Effector CD4-positive, alpha-beta T cell (primary cell): Measurements from ENCODE around the gene TMEM9.

Experiments
- DNase-seq: peaks from one replicate; pipeline ENCODE4 v3.0.0-alpha.2; 2020

Gene TMEM9

GRCh38 chr1:201100169-201100930 is 53.9 kb downstream of the TMEM9 start:
- no peak for DNase-seq

GRCh38 chr1:201098992-201099677 is 55.1 kb downstream of the TMEM9 start:
- no peak for DNase-seq

DNA sequence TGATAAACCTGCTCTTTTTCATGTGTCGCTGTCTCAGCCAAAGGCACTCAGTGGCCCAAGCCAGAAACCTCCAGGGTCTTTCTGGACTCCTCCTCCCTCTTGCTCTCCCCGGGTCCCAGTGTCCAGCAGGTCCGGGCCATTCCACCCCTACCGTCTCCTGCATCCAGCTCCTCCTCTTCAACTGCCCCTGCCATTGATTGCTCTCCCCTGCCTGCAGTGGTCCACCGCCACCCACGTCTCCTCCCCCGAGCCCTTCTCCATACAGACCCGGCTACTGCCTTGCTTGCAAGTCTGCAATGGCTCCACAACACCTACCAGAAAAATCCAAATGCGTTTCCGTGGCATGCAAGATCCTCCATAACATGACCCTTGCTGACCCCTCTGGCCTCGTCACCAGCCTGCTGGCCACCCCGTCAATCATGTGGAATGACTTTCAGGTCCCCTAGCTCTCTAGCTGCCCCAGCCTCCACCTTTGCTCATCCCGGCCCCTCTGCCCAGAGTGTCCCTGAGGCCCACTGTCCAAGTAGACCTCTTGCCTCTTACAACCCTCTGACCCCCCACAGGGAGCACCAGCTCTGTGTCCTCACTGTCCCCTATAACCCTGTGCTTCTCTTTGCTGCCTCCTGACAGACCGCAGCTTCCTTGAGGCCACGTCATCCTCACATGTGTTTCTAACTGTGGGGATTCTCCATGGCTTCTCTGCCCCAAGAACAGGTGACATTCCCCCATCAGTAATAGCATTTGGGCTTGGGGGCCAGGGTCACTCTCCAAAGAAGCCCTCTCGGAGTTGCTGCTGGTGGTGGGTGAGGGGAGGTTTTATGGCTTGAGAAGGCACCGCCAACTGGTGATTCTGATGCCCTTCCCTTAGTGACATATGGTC is 57.1 kb downstream of the TMEM9 start:
- no peak for DNase-seq

- no peak for DNase-seq
Measured at GRCh38 chr1:201096041-201096461, 58.2 kb downstream of the TMEM9 start.

GRCh38 chr1:201095581-201095980 is 58.7 kb downstream of the TMEM9 start:
- no peak for DNase-seq

GRCh38 chr1:201094832-201095231 is 59.4 kb downstream of the TMEM9 start:
- no peak for DNase-seq

GRCh38 chr1:201093962-201094361 is 60.3 kb downstream of the TMEM9 start:
- no peak for DNase-seq

GRCh38 chr1:201093561-201093960 is 60.7 kb downstream of the TMEM9 start:
- no peak for DNase-seq

- DNase-seq: no peak
Measured at GRCh38 chr1:201092738-201093137, 61.5 kb downstream of the TMEM9 start.

DNA sequence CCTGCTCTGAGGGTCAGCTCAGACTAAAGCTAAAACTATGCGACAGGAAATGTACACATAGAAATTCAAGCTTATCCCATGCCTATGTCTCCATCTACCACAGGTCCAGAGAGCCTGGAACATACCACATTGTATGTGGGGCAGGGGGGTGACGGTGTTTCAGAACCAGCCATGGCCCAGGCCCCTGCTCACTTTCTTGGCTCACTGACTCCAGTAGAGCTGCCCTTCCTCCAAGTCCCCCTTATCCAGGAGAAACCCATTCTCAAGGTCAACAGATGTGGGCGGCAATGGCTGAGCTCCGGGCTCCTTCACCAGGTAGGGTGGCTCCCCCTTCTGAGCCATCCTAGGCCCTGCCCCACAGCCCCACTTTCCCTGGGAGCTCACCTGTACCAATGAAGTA is 63.0 kb downstream of the TMEM9 start:
- DNase-seq: no peak

DNA sequence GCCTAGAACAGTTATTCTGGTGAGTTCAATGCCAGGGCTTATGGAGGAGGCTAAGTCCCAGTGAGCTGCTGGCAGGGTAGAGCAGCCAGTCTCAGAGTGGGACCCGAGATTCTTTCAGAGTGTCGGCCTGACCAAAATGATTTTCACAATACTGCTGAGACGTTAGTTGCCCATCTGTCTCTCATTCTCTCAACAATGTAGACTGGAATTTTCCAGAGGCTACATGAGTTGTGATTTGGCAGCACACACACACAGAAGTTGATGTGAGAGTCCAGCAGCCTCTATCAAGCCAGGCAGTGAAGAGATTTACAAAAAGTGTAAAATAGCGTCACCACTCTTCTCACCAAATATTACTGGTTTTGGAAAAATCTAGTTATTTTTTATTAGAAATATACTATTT is 63.7 kb downstream of the TMEM9 start:
- DNase-seq: no peak

- DNase-seq: no peak
Measured at GRCh38 chr1:201089596-201089995, 64.7 kb downstream of the TMEM9 start.

DNA sequence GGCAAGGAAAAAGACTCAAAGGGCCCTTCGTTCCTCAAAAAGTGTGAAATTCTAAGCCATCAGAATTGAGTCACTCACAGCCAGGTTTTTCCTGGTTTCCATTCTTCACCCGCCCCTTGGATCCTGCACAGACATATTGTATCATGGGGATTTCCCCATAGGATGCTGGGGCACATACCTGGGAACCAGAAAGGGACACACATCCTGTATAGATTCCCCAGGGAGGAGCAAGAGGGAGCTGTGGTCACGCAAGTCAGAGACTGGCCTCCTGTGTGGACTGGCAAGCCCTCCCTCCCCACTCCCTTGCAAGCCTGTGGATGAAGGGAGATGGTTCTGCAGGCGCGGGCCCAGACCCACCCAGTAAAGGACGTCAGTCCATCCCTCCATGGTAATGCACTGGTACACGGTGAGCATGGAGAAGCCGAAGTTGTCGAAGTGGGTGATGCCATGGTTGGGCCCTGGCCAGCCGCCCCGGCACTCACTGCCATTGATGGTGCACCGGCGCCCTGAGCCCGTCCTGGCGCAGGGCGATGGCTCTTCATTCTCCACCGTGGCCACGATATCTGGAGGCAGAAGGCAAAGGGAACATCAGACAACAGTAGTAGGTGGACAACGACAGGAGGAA is 65.3 kb downstream of the TMEM9 start:
- no peak for DNase-seq

DNA sequence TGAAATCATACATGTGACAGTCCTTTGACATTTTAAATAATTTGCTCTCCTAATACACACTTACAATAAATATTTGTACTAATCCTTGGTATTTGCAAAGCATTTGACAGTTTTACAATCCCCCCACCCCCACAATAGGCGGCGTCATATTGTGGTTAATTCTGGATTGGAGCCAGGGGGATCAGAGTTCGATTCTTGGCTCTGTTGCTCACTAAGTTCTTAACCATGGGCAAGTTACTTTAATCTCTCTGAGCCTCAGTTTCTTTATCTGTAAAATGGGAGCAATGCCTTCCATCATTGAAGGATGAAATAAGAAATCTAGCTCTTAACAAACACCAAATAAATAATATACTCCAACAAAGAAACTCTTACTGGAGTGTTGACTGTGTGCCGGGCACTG is 65.9 kb downstream of the TMEM9 start:
- no peak for DNase-seq

GRCh38 chr1:201085902-201086735 is 68.2 kb downstream of the TMEM9 start:
- peak; percentile 8 for DNase-seq
